GM12801 (cell line): Measurements from ENCODE around the gene OR4B1.

Experiments used
- TF ChIP-seq, protein P1 (sequence below): IDR thresholded peaks from one replicate; pipeline ENCODE4 v1.5.1; 2011; ENCODE audit warnings: control low read depth; ENCODE audit not compliant: insufficient read length; ENCODE audit errors: extremely low read depth

Gene OR4B1

DNA sequence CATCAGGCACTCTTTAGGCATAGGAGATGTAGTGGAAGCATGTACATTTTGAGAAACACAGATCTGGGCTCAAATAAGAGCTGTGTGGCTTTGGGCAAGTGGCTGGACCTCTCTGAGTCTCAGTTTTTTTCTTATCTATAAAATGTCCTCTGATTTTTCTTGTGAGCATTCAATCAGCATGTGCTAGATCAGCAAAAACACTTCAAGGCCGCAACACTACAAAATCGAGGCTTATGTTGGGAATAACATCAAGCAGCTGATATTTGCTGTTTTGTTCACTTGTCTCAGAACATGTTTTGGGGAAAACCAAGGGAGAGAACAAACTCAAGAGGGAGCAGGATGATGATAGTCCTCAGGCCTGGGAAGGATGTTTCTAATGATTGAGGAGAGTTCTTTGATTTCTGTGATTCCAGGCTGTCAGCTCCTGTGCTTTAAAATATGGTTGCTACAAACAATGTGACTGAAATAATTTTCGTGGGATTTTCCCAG is 46.9 kb downstream of the OR4B1 start, which contains the start of gene OR4X1:
TSS of gene OR4X1 (plus strand) at position 439 of the 489 bp plus-strand sequence. CDS start at position 439, 0 bp downstream.
- TF ChIP-seq, protein P1, sequence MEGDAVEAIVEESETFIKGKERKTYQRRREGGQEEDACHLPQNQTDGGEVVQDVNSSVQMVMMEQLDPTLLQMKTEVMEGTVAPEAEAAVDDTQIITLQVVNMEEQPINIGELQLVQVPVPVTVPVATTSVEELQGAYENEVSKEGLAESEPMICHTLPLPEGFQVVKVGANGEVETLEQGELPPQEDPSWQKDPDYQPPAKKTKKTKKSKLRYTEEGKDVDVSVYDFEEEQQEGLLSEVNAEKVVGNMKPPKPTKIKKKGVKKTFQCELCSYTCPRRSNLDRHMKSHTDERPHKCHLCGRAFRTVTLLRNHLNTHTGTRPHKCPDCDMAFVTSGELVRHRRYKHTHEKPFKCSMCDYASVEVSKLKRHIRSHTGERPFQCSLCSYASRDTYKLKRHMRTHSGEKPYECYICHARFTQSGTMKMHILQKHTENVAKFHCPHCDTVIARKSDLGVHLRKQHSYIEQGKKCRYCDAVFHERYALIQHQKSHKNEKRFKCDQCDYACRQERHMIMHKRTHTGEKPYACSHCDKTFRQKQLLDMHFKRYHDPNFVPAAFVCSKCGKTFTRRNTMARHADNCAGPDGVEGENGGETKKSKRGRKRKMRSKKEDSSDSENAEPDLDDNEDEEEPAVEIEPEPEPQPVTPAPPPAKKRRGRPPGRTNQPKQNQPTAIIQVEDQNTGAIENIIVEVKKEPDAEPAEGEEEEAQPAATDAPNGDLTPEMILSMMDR = no peak
